Activated T-helper 1 cell treated with Interleukin-2 at 50 U/mL for 16 hours (primary cell): ENCODE measurements around the gene LMOD1.

Source experiments
- DNase-seq: peaks from one replicate; pipeline ENCODE4 v3.0.0-alpha.2; 2020; ENCODE audit warnings: low read depth

LMOD1 gene

DNA sequence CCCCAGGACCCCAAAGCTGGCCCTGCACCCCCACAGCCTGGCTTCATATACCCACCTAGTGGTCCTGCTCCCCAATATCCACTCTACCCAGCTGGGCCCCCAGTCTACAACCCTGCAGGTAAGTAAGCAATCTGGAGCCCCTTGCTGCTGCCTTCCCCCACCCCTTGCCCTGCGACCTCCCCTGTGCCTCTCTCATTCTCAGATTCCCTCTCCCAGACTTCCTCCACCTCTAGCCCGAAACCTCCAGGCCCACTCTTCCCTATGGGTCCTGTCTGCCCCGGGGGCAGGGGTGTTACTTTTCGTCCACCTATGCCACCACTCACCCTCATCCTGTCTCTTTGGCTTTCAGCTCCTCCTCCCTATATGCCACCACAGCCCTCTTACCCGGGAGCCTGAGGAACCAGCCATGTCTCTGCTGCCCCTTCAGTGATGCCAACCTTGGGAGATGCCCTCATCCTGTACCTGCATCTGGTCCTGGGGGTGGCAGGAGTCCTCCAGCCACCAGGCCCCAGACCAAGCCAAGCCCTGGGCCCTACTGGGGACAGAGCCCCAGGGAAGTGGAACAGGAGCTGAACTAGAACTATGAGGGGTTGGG, 54.8 kb downstream of the LMOD1 start:
- no peak for DNase-seq

DNA sequence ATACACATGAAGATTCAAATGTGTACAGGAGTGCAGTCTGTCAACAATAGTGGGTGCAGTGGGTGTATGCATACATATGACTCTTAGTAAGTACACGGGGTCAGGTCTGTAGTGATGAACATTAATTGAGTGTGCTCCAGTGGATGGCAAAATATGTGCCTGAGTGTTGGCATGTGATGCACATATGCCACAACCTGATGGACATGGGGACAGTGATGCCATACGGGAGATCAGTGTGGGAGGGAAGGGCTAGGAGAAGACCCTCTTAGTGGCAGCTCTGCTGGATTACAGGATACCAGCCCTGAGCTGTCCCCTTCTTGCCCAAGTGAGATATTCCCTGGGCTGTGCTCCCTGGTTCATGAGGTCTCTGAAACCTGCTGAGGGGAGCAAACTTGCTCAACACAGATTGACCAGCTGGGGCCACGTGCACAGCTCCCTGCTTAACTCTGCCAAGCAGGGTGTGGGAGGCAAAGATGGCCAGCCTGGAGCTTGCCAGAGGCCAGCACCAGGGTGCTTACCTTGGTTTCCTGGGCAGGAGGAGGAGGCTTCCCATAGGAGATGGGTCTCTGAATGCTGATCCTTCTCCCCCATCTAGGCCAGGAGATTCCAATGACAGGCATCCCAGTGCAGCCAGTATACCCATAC, 55.4 kb downstream of the LMOD1 start:
- no peak for DNase-seq

DNA sequence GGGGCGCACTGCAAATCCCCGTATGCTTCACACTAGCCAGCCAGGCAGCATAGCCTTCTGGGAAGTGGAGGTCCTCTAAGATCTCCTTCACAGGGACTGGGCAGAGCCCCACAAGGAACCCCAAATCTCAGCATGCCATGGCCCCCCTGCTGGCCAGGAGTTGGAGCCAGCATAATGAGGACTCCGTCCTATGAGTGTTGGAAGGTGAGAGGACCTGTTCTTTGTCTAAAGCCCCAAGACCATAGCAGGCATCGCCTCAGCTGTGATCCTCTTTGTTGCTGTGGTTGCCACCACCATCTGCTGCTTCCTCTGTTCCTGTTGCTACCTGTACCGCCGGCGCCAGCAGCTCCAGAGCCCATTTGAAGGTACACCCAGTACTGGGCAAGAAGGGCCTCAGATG, 56.1 kb downstream of the LMOD1 start:
- no peak for DNase-seq

DNA sequence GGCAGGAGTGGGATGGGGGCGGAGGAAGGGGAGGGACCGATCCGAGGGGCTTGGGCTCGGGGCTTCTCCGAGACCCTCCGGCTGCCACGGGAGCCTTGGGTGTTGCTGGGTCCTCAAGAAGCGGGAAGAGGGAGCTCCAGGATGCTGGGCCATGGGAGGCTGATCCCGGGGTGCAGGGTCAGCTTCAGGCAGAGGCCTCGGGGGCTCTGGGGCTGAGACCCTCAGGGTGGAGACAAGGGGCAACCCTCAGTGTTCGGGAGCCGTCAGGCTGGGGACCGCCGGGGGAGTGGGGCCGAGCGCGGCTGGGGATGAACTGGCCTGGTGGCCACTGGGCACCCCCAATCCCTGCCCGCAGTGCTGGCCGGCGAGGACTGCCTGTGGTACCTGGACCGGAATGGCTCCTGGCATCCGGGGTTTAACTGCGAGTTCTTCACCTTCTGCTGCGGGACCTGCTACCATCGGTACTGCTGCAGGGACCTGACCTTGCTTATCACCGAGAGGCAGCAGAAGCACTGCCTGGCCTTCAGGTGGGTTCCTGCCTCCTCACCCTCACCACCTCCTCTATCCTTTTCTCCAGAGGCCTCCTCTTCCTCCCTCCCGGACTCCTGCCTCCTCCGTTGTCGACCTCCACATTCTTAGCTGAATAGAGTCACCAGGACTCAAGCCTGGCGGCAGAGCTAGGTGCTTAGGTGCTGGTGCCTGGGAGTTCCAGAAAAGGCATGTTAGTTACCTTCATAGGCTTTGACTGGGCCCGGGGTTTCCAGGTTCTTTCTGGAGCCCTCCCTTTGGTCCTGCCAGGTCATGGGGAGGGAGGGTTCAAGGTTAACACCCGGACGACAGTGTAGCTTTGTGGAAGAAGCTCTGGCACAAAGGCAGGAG, 57.0 kb downstream of the LMOD1 start:
- DNase-seq = peak; percentile 2

DNA sequence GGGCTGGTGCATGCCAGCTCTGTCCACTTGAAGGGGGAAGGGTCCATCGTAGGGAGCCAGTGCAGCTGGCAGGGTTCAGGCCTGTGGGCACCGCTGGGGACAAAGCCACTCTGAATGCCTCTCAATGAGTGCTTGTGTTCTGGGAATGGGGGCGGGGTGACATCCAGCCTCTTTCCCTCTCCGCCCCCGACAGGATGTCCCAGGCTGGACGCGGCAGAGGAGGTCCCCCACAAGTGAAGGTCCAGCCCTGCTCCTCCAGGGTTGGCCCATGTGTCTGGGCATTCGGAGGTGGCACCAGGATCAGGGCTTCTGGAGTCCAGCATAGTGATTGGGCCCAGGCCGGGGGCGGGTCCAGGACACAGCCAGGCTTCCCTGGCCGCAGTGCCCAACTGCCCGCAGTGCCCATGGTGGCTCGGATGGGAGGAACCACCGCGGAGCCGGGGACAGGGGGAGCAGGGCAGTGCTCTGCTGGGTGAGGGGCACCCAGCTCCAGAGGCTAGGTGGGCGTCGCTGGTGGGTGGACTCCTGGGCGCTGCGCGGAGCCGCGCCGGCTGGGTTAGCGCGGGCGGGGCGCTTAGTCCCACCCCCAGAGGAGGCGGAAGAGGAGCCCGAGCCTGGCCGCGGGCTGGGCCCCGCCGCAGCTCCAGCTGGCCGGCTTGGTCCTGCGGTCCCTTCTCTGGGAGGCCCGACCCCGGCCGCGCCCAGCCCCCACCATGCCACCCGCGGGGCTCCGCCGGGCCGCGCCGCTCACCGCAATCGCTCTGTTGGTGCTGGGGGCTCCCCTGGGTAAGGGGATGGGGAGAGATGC, 57.9 kb downstream of the LMOD1 start, which contains the start of gene SHISA4:
Gene SHISA4, plus strand, starts transcription at position 617 of the 808 bp plus-strand sequence. Its CDS starts 97 bp downstream, at position 714.
- peak; percentile 0 for DNase-seq

DNA sequence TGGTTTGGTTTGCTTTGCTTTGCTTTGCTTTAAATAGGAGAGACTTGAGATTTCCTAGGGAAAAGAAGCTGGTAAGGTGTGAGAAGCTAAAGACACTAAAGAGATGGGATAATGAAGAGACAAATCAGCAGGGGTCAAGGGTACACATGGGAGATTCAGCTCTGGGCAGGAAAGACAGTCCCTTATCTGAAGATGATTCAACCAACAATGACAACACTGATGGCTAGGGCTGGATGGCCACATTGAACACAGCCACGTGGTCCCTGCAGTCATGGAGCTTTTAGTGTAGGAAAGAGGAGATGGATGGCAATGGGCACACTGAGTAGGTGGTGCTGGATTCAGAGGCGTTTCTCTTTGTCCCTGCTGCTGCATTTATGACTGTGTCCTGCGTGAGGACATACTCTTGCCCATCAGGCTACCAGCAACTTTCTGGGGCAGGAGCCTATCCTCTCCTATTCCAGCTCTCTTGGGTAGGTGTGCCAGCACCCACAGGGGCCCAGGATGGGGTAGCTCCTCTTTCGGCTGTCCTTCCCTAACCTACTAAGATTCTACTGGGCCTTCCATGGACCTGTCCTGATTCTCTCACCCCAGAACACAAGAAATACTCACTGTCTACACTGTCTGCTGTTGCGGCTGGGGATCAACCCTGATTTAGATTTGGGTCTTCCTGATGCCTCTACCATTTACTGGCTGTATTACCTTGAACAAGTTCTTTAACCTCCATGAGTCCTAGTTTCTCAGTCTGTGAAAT, 59.1 kb downstream of the LMOD1 start:
- no peak for DNase-seq

DNA sequence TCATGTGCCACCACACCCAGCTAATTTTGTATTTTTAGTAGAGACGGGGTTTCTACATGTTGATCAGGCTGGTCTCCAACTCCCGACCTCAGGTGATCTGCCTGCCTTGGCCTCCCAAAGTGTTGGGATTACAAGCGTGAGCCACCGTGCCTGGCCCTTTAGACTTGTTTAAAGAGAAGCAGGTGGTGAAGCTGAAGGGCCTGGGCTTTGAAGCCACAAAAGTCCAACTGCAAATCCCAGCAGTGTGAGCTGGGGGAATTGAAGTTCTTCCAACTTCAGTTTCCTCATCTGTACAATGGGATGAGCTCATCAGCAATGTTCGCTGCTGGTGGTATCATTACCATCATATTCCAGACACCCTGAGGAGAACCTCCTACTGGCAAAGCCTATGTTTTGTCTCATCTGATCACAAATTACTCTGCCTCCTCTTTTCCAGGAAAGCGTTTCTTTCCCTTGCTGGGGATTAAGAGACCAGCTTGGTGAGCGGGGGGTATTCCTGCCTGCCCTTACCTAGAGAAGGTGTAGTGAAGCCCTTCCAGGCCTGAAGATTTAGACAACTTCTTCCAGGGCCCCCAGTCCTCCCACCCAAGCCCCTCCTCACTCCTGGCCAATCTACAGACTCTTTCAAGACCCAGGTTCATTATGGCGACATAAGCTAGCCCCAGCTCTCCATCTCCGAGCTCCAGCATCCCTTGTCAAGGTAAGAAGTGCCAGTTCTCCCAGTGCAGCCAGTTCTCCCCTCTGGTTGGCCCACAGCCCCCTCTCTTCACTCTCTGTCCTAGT, 60.1 kb downstream of the LMOD1 start:
- no peak for DNase-seq

DNA sequence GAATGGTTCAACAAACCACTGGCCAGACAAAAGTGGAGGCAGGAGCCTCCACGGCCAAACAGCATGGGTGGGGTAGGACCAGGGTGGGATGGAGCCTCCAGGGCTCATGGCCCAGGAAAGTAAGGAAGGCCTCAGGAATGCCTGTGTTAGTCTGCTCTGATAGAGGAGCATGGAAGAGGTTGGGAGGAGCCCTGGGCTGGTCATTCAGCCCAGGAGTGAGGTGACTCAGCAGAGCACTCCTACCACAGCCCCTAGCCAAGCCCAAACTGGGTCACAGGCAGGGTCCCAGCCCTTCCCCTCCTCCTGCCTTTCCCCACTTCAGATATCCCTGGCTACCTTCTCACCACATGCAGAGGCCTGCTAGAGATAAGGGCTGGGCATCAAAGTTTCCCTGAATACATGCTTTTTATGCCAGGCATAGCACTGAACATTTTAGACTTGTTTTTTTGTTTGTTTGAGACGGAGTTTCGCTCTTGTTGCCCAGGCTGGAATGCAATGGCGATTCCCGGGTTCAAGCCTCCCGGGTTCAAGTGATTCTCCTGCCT, 60.7 kb downstream of the LMOD1 start:
- DNase-seq = no peak

DNA sequence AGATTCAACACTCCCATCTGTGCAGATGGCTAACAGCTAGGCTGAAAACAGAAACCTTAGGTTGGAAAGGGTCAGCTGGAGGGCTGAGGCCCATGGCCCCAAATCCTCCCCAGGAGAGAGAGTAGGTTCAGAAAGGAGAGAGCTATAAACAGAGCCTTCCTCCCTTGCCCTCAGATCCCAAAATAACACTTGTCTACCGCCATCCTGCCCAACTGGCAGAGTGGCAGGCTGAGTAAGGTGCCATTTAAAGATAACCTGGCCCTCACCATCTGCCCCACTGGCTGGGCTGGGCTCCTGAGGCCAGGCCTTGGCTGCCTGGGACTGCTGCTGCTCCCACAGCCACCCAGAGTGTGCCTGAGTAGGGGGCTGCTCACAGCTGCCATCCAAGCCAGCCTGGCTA, 61.9 kb downstream of the LMOD1 start:
- DNase-seq = no peak

DNA sequence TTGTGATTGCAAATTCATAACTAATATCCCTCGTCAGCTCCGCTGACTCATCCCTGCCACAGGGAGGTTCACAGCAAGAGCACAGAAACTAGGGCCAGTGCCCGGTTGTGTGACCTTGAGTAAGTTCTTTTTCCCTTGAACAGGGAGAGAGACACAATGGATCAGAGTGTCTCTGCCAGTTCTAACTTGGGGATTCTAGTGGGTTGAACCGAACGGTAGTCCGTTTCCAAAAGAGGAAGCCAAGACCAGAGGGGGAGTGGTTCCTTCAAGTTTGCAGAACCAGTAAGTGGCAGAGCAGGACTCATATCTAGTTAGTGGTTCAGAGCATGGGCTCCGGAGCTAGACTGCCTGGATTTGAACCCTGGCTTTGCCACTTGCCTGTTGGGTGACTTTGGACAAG, 62.6 kb downstream of the LMOD1 start:
- DNase-seq = no peak

DNA sequence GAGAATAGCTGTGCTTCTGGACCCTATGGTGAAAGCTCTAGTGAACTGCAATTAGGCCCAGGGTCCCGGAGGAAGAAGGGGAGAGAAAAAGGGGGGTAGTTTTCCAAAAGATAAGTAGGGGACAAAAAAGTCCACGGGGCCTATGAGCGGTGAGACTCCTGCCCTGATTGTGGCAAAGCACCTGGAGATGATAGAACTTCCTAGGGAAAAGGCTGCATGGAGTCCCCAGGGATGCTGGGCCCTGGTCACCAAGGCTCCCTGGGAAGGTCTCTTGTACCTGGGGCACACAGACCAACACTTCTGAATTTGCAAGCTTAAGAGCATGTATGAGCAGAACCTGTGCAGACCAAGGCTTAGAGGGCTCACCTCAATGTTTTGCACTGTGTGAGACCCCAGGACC, 63.1 kb downstream of the LMOD1 start:
- DNase-seq = no peak

DNA sequence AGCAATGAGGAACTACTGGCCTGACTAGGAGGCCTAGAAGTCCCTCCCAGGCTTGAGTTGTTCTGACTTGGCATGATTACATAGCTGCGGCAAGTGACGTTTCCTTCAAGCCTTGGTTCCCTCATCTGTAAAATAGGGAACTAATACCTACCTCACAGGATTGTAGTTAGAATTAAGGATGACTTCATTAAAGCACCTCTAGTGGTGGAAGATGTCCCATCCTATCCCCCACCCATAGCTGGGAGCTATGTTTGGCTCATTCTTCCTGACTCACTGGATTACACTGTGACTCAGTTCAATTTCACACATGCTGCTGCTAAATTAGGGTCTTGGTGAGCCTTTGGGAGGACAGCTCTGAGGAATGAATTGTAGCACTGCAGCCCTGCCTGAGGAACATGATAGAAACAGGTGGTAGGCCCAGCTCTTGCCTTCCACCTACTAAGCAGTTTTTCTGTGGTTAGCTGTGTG, 63.6 kb downstream of the LMOD1 start:
- DNase-seq = no peak

DNA sequence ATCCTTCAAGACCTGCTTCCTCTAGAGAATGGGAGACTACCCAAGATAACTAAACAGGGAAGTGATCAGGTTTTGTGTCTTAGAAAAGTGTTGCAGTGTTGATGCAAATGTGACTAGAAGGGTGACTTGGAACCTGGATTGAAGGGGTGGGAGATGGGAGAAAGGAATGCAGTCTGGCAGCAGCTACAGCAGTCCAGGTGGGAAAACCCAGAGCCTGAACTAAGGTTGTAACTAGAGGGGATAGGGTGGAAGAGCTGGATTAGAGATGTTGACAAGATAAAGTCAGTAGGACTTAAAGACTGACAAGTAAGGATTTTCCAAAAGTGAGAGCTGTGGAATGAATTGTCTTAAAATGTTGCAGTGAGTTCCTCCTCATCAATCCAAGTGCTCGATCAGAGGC, 64.7 kb downstream of the LMOD1 start:
- DNase-seq = no peak

DNA sequence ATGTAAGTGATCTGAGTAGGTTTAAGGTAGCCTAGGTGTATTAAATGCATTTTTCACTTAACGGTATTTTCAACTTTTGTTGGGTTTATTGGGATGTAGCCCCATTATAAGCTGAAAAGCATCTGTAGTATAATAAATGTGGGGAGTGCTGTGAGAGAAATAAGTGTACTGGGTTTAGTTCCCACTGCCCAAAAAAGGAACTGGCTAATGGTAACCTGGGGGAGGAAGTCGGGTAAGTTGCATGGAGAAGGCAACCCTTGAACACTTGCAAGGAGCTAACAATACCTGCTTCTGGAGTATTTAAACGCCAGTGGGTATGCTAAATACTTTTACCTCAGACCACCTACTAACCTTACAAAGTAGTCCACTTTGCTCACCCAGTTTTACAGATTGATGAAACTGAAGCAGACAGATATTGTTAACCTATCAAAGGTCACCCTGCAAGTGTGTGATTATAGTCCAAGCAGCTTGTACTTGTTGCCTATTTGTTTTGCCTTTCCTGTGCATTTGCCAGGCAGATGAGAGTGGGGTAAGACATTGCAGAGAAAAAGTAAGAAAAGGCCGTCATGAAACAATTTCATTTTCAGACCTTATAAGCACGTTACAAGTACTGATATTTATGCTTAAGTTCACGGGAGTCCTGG, 65.3 kb downstream of the LMOD1 start:
- no peak for DNase-seq

DNA sequence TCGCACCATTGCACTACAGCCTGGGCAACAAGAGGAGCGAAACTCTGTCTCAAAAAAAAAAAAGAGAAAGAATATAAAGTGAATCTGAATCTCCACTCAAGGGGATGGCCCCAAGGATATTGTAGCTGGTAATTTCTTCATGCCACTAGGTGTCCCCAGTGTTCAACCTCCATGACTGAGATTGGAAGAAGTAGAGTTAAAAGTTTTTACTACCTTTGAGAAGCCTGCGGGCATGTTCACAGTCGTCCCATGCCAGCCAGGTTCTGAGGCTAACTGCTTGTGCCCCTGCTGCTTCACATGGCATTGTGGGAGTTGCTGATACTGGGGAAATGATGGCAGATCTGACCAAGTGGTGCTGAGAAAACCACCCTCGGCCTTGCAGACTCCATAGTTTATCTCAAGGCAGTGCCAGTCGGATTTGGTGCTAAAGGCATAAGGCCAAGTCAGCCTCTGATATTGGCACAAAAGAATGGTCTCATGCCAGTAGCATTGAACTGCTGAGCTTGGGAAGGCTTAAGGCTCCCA, 68.4 kb downstream of the LMOD1 start:
- no peak for DNase-seq

DNA sequence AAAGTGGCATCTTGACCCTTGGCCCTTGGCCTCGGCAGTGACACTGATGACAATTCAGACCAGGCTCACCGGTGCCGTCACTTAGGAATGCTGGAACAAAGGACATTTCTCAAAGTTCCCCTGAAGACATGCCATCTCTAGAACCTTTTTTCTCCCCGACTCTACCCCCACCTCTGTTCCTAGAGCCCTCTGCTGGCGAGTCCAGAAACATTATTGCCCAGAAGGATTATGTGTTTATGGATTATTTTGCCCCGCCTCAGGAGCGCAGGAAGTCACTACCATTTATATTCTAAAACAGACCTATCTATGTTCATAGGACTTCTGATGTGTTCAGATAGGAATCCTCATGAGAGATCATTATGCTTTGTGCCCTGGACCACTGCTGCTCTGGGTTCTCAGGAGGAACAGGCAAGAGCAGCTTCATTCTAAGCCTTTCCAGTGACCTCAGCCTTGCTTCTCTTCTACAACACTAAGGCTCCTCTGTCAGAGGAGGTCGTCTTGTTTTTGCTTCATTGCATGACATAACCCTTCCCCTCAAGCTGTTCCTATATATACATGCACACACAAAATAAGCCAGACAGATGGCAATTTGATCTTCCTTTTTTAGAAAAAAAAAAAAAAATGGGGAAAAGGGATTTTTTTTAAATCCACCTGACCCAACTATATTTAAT, 70.1 kb downstream of the LMOD1 start:
- DNase-seq = no peak

DNA sequence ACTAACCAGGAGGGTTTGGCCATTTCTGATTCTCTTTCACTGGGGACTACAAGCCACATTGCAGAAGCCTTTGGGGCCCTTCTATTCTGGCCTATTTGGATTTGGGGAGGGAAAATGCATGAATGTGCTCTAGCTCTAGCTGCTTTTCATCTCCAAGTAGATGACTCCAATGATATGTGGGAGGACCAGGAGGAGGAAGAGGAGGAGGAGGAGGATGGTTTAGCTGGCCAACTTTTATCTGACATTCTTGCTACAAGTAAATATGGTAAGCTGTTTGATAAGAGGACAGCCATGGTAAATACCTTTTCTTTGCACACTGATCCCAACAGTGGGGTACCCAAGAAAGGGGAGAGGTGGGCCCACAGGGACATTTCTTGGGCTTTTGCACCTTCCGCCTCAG, 71.7 kb downstream of the LMOD1 start:
- no peak for DNase-seq

DNA sequence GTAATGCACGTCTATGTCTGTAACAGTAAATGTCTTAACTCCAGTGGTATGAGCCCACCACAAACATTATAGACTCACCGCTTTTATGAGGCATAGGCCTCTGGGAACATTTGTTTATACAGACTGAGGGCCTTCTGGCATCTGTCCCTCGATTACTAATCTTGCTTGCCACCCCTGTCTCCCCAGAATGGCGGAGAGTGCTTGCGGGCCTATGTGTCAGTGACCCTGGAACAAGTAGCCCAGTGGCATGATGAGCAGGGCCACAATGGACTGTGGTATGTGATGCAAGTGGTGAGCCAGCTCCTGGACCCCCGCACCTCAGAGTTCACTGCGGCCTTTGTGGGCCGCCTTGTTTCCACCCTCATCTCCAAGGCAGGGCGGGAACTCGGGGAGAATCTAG, 76.0 kb downstream of the LMOD1 start:
- no peak for DNase-seq

DNA sequence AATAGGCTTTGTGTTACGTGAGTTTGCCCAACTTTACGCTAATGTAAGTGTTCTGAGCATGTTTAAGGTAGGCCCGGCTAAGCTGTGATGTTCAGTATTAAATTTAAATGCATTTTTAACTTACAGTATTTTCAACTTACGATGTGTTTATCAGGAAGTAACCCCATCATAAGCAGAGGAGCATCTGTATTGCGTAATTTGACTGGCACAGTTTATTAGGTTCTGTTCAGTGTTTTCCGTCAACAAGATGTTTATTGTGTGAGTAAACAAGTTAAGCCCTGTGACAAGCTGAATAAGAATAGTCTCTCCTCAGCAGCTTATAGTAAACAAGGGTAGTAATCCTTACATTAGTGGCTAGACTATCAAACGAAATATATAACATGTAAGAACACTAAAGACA, 84.9 kb downstream of the LMOD1 start:
- no peak for DNase-seq
